B cell (primary cell): ENCODE data around the gene PIP4K2C. TPM values are rescaled to one million over a fixed set of nuclear protein-coding genes. Genes with fewer than 3 reads are reported as not detected.

Source experiments
- ATAC-seq: fragments of 200-7000 bp; cut with Tn5 transposase; one replicate; pipeline ENCODE4 v1.10.0; 2021; ENCODE audit warnings: low read depth, mild to moderate bottlenecking, moderate number of reproducible peaks, moderate library complexity
- CTCF ChIA-PET: fragments of 350-600 bp; sonication (Branson Sonifier 250); formaldehyde crosslinking; loops from one replicate; lab custom pipeline; 2021; ENCODE audit warnings: antibody characterized with exemption, inconsistent platforms; lab: Charles Lee
- POLR2A ChIA-PET: fragments of 350-600 bp; sonication (Branson Sonifier 250); formaldehyde crosslinking; loops from one replicate; lab custom pipeline; 2021; ENCODE audit warnings: antibody characterized with exemption; lab: Charles Lee
- DNase-seq: peaks from one replicate; pipeline ENCODE4 v3.0.0; 2013
- H2AFZ ChIP-seq: 2 replicates; pipeline ENCODE4 v1.6.1; 2012; ENCODE audit warnings: mild to moderate bottlenecking, low read depth, low read length; ENCODE audit not compliant: insufficient read depth, poor library complexity, severe bottlenecking
- H3K27ac ChIP-seq, 2 donors: 1 replicate in 1 of 2; 2 replicates in 1 of 2; pipeline ENCODE4 v1.5.1; 2012 to 2013; ENCODE audit warnings: low read length in 2 of 2, mild to moderate bottlenecking in 2 of 2, moderate library complexity in 1 of 2
- H3K27me3 ChIP-seq, 4 experiments: fragments of 200-600 bp in 1 of 4; sonication (generic) in 1 of 4; replicated peaks in 1 of 4; 1 replicate in 2 of 4; 2 replicates in 2 of 4; pipeline versions ENCODE4 v1.6.1 to v1.7.0; 2013 to 2016; ENCODE audit warnings: low read length in 3 of 4, mild to moderate bottlenecking in 2 of 4, mixed read lengths in 1 of 4, moderate library complexity in 1 of 4; ENCODE audit not compliant: insufficient read depth in 4 of 4, control insufficient read depth in 3 of 4; ENCODE audit errors: control extremely low read depth in 1 of 4
- H3K36me3 ChIP-seq, 2 experiments: replicated peaks in 1 of 2; 1 replicate in 1 of 2; 2 replicates in 1 of 2; pipeline versions ENCODE4 v1.6.1 to v1.7.1; 2013; ENCODE audit warnings: low read length in 1 of 2; ENCODE audit not compliant: insufficient read depth in 2 of 2, control insufficient read depth in 1 of 2; ENCODE audit errors: control extremely low read depth in 1 of 2, extremely low read depth in 1 of 2
- H3K4me1 ChIP-seq, 2 donors: fragments of 200-600 bp in 1 of 2; sonication (generic) in 1 of 2; 1 replicate in 1 of 2; 2 replicates in 1 of 2; pipeline versions ENCODE4 v1.5.1 to v1.6.1; 2013 to 2017; ENCODE audit warnings: low read length in 2 of 2; ENCODE audit not compliant: control insufficient read depth in 2 of 2, insufficient read depth in 2 of 2
- H3K4me2 ChIP-seq: replicated peaks from 2 replicates; pipeline ENCODE3; 2012; ENCODE audit warnings: mild to moderate bottlenecking, low read depth, low read length; ENCODE audit not compliant: poor library complexity, severe bottlenecking
- H3K4me3 ChIP-seq, 5 experiments: fragments of 200-600 bp in 1 of 5; sonication (generic) in 1 of 5; 1 replicate in 3 of 5; 2 replicates in 2 of 5; pipeline versions ENCODE4 v1.5.1 to v1.7.0; 2011 to 2016; ENCODE audit warnings: low read length in 4 of 5, mild to moderate bottlenecking in 4 of 5, low read depth in 2 of 5, control low read depth in 1 of 5, moderate library complexity in 1 of 5; ENCODE audit not compliant: insufficient read depth in 1 of 5; ENCODE audit errors: control extremely low read depth in 1 of 5, extremely low read depth in 1 of 5
- H3K79me2 ChIP-seq: fragments of 200-600 bp; sonication (generic); one replicate; pipeline ENCODE4 v1.6.0; 2016; ENCODE audit warnings: low read length; ENCODE audit not compliant: control insufficient read depth, insufficient read depth
- H3K9ac ChIP-seq: fragments of 200-600 bp; sonication (generic); 2 replicates; pipeline ENCODE4 v1.6.1; 2017; ENCODE audit warnings: mild to moderate bottlenecking, low read length, moderate library complexity
- H3K9me3 ChIP-seq, 3 donors: one replicate each; pipeline versions ENCODE4 v1.6.1 to v1.7.1; 2013; ENCODE audit warnings: low read length in 2 of 3; ENCODE audit not compliant: control insufficient read depth in 2 of 3, insufficient read depth in 1 of 3; ENCODE audit errors: control extremely low read depth in 1 of 3
- H4K20me1 ChIP-seq: 2 replicates; pipeline ENCODE4 v1.6.0; 2012; ENCODE audit warnings: mild to moderate bottlenecking, low read length; ENCODE audit not compliant: insufficient read depth, control insufficient read depth, poor library complexity, severe bottlenecking
- H3K27ac Mint-ChIP-seq: one replicate; pipeline ENCODE4 v1.8.0; 2021; ENCODE audit warnings: mixed read lengths
- H3K27me3 Mint-ChIP-seq: one replicate; pipeline ENCODE4 v1.8.0; 2021; ENCODE audit warnings: mixed read lengths
- H3K4me1 Mint-ChIP-seq: one replicate; pipeline ENCODE4 v1.8.0; 2021; ENCODE audit warnings: mixed read lengths
- H3K4me3 Mint-ChIP-seq: one replicate; pipeline ENCODE4 v1.8.0; 2021; ENCODE audit warnings: mixed read lengths
- H3K9me3 Mint-ChIP-seq: one replicate; pipeline ENCODE4 v1.8.0; 2022; ENCODE audit warnings: mixed read lengths; ENCODE audit not compliant: insufficient read depth
- CTCF ChIP-seq: fragments of 200-600 bp; IDR thresholded peaks from one replicate; pipeline ENCODE4 v1.8.0; 2022; ENCODE audit warnings: antibody characterized with exemption, mild to moderate bottlenecking
- EZH2 ChIP-seq: IDR thresholded peaks from 2 replicates; pipeline ENCODE4 v1.6.1; 2012; ENCODE audit warnings: borderline replicate concordance, low read depth, mild to moderate bottlenecking, moderate library complexity, low read length; ENCODE audit not compliant: insufficient read depth, poor library complexity, severe bottlenecking
- WGBS: methylation state at CpG from one replicate; pipeline ENCODE4 v1.1.5; 2013; ENCODE audit warnings: missing lambda C conversion rate; ENCODE audit not compliant: insufficient coverage; 5-methylcytosine and 5-hydroxymethylcytosine counted together
- intact Hi-C: fragments of 100-400 bp; cut with micrococcal nuclease; formaldehyde crosslinking; loops from one replicate; pipeline ENCODE4 v1.10.0; 2022
- polyA plus RNA-seq: library from polyadenylated mRNA; depleted of rRNA; stranded (reverse); fragments of >200 nt; gene quantifications from 2 replicates; pipeline ENCODE4 v1.2.3, GENCODE V29; 2012
- total RNA-seq, 2 donors: library from RNA; stranded (reverse); fragments of 120-200 nt in 1 of 2; gene quantifications; 1 replicate in 1 of 2; 2 replicates in 1 of 2; pipeline versions ENCODE4 v1.2.3 to v1.2.4, GENCODE V29; 2013 to 2022

Gene PIP4K2C
- total and polyA plus RNA-seq, 2 donors (not counting 1 experiment from before 2014, with no cell fraction given), result 20.1 to 21.3 TPM

- H3K9me3 ChIP-seq, result peaks cover 0 to 11% (median 0%) of the 10 kb centered on the region in 3 donors
- peak overlapping the region; percentile 79 for H2AFZ ChIP-seq
- no peaks in the 10 kb centered on the region for H3K79me2 ChIP-seq
- H3K4me2 ChIP-seq, result peak overlapping the region; percentile 88
- H3K4me3 Mint-ChIP-seq, result peak overlapping the region; percentile 82
- peaks cover 34% of the 10 kb centered on the region for H3K27me3 Mint-ChIP-seq
- no peaks in the 10 kb centered on the region for H4K20me1 ChIP-seq
- H3K4me3 ChIP-seq, result peak overlapping the region in 4 of 5 experiments; percentile 38 to 62 (median 52)
- peak; percentile 23 for ATAC-seq
- DNase-seq, result no peak
- peaks cover 13 to 14% of the 10 kb centered on the region in 2 donors for H3K4me1 ChIP-seq
- ChIA-PET POLR2A (interaction anchor here (0.6 to 0.7 kb wide), 3 partner anchors 14 to 947 kb away, joined by 3 to 4 read pairs (median 3); no protein-coding TSS in a partner anchor), CTCF (interaction anchor here (0.5 to 12.6 kb wide), 3 partner anchors 15 to 66 kb away, joined by 3 to 97 read pairs (median 14); no protein-coding TSS in a partner anchor)
- peak overlapping the region; percentile 65 for H3K9ac ChIP-seq
- TF ChIP-seq CTCF, result no peak
- no peak for TF ChIP-seq EZH2
- H3K27ac Mint-ChIP-seq, result no peak overlapping the region
- H3K4me1 Mint-ChIP-seq, result peaks cover 22% of the 10 kb centered on the region
- H3K27me3 ChIP-seq, result peaks cover 0 to 46% (median 15%) of the 10 kb centered on the region in 4 experiments
- 28% methylated on average over 18 of the region's 25 CpGs for WGBS
- no peak overlapping the region for H3K27ac ChIP-seq
- no peaks in the 10 kb centered on the region for H3K9me3 Mint-ChIP-seq
- intact Hi-C loops, result no loop called here
- H3K36me3 ChIP-seq, result peaks cover 5 to 17% of the 10 kb centered on the region in 2 experiments
Observed at GRCh38 chr12:57604992-57605810, 14.2 kb downstream of the PIP4K2C start.
